GM12891 (cell line): ENCODE data around the gene HES7.

Experiments used
- DNase-seq: peaks from one replicate; pipeline ENCODE4 v3.0.0; 2011; ENCODE audit warnings: low spot score; ENCODE audit not compliant: insufficient read length
- FAIRE-seq: peaks from 2 replicates; lab custom pipeline; 2011; peaks lifted over from hg19 to GRCh38; lab: Jason Lieb, UNC
- PAX5 ChIP-seq: IDR thresholded peaks from 2 replicates; pipeline ENCODE4 v1.6.1; 2011; ENCODE audit warnings: low read length, moderate library complexity, mild to moderate bottlenecking; ENCODE audit not compliant: insufficient read depth, severe bottlenecking
- POLR2A ChIP-seq: IDR thresholded peaks from 2 replicates; pipeline ENCODE4 v1.6.1; 2011; ENCODE audit warnings: low read depth, low read length, control low read depth
- POLR2AphosphoS5 ChIP-seq: IDR thresholded peaks from 2 replicates; pipeline ENCODE4 v1.6.1; 2011; ENCODE audit warnings: low read depth, low read length, control low read depth
- POU2F2 ChIP-seq: IDR thresholded peaks from 2 replicates; pipeline ENCODE4 v1.6.1; 2011; ENCODE audit warnings: low read depth, mild to moderate bottlenecking, control low read depth, low read length, moderate library complexity
- SPI1 ChIP-seq: IDR thresholded peaks from 2 replicates; pipeline ENCODE4 v1.6.1; 2011; ENCODE audit warnings: low read depth, low read length, control low read depth
- TAF1 ChIP-seq: IDR thresholded peaks from 2 replicates; pipeline ENCODE4 v1.6.1; 2011; ENCODE audit warnings: low read depth, low read length, control low read depth

The HES7 gene

DNA sequence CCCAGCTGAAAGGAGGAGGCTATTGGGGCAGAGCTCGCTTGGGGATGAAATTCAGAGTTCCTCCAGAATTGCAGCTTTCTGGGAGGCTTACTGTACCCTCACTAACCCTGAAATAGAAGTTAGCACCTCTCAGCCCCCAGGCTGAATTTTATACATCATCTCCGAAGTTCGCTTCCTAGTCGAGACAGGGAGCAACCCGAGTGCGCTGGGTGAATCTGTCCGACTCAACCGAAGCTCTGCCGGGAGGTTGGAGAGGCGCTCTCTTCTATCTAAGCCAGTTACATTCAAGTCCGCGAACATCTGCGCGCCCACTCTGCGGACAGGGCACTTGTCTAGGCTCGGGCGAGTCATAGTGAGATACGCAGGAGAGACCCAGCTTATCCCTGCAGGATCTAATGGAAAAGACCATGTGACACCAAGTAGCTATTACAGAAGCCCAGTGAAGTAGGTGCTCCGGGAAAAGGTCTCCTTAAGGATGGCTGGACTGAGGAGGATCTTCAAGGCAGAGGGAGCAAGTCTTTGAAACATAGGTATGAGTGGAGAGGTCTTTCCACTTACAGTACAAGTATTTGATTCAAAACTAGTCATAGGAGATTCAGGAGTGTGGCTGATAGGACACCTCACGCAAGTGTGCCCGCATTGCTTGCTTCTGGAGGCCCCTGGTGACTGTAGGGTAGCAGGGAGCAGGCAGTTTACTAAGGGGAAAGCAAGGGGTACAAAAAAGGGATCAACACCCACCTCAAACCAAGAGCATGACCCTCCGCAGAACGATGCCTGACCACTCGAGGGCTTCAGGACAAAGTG lies 646 bp upstream of the HES7 start:
- TF ChIP-seq POLR2AphosphoS5 (no peak), POLR2A (no peak), PAX5 (no peak), SPI1 (no peak), POU2F2 (no peak), TAF1 (no peak)
- FAIRE-seq (no peak), DNase-seq (no peak)

DNA sequence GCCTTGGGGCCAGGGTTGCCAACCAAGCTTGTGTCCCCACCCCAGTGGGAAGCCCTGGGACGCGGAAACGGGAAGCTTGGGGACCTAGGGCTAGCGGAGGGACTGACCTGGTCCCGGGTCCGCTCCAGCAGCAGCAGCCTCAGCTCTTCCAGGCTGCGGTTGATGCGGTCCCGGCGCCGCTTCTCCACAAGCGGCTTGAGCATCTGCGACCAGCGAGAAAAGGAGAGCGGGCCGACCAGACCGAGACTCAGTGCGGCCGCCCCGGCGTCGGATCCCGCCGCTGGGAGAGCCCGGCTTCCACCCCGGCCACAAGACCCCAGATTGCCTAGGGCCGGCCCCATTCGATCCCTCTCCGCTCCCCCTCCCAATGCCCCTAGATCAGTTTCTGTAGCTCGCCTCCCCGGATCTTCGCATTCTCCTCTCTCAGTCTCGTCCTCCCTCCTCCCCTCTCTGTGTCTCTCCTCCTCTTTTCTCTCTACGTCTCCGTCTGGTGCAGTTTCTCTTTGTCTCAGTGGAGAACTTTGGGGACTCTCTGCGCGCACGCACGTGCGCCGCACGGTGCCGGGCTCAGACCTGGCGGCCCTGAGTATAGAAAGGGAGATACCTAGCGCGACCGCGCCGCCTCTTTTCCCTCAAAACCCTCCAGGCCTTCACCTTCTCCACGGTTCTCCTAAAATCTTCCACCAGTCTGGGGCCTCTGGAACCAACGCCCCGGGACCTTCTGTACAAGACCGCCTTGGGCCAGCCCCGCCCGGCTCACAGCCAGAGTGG lies 797 bp downstream of the HES7 start:
- FAIRE-seq, result no peak
- no peak for DNase-seq
- TF ChIP-seq SPI1 (no peak), POLR2AphosphoS5 (no peak), PAX5 (no peak), POLR2A (no peak), TAF1 (no peak), POU2F2 (no peak)

- FAIRE-seq, result no peak
- TF ChIP-seq TAF1 (no peak), PAX5 (no peak), POLR2A (no peak), POU2F2 (no peak), POLR2AphosphoS5 (no peak), SPI1 (no peak)
- DNase-seq, result no peak
These were observed 1.4 kb downstream of the HES7 start for GRCh38 chr17:8122422-8122923.

DNA sequence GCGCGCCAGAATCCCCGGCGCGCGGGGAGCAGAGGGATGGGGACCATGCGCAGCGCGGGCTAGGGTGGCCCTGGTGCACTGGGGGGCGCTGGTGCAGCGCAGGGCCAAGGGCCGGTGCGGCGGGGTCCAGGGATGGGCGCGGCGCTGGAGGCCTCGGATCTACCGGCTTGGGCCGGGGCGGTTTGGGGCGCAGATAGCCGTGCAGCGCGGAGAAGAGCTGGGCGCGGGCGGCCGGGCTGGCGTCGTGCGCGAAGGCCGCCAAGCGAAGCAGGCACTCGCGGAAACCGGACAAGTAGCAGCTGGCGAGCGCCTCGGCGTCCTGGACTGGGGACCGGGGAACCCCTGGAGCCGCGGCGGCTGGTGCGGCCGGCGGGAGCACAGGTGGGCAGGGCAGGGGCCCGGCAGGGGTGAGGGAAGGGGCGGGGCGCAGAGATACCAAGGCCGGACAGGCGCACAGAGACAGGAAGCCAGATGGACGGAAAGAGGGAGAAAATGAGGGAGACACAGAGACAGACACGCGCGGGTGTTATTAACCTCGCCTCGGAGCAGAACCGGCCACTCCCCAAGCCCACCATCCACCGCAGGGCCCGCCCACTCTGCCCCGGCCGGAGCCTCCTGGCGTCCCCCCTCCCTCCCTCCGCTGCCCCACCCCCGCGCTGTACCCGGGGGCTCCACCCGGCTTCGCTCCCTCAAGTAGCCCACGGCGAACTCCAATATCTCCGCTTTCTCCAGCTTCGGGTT lies 2.1 kb downstream of the HES7 start:
- FAIRE-seq (peak; percentile 54), DNase-seq (no peak)
- TF ChIP-seq POLR2AphosphoS5 (no peak), PAX5 (no peak), POLR2A (no peak), POU2F2 (no peak), TAF1 (no peak), SPI1 (no peak)

- no peak for DNase-seq
- TF ChIP-seq PAX5 (no peak), POLR2A (no peak), SPI1 (no peak), POLR2AphosphoS5 (no peak), TAF1 (no peak), POU2F2 (no peak)
These were observed 2.6 kb downstream of the HES7 start for GRCh38 chr17:8121407-8121680.

GRCh38 chr17:8120520-8121406 lies 3.1 kb downstream of the HES7 start:
- no peak for DNase-seq
- FAIRE-seq, result no peak
- TF ChIP-seq POLR2A (no peak), SPI1 (no peak), POLR2AphosphoS5 (no peak), TAF1 (no peak), POU2F2 (no peak), PAX5 (no peak)

More at GRCh38 chr17:8121407-8121680, 2.6 kb downstream of the HES7 start:
- no peak for FAIRE-seq

DNA sequence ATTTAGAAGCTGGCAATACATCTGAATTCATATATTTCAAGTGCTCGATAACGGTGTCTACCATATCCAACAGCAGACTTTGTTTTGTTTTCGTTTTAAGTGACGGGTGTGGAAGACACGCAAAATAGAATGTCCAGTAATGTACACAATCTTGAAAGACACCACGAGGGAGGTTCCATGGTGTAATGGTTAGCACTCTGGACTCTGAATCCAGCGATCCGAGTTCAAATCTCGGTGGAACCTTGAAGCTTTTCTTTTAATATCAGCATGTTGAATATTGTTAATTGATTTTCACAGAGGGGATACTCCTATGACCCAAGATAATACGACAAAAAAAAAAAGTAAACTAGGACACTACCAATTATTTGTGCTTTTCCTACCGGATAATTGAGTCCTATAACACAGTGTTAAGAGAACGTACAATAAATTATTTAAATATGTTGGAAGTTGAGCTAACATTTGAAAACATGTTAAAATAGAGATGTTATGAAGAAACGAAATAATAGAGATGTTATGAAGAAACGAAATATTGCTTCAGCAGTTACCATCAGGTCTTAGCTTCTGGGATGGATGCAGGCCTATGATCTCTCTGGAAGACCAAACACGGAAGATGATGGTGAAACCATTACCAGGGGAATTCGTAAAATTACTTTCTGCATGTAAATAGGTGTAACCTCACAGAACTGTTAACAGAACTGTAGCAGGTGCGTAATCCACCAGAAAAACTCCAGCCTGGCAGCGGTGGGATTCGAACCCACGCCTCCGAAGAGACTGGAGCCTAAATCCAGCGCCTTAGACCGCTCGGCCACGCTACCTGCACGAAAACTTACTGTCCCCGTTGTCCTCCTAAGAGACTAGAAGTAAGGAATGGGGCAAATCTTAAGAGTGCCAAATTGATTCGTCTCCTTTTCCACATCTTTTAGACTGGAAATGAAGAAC lies 4.1 kb downstream of the HES7 start:
- TF ChIP-seq SPI1 (no peak), PAX5 (no peak), POU2F2 (no peak), POLR2AphosphoS5 (no peak), TAF1 (no peak), POLR2A (no peak)
- DNase-seq (no peak), FAIRE-seq (peak; percentile 91)
